ENCODE results near the gene SEMA4C.
"Not testable (repeated sequence)": the region's sequence is repeated elsewhere in the genome, so short reads cannot be mapped to it uniquely, and the experiment has no call there.

The SEMA4C gene

GRCh38 chr2:96898135-96898505, 28.2 kb upstream of the SEMA4C start:
- no peak for DNase-seq

DNA sequence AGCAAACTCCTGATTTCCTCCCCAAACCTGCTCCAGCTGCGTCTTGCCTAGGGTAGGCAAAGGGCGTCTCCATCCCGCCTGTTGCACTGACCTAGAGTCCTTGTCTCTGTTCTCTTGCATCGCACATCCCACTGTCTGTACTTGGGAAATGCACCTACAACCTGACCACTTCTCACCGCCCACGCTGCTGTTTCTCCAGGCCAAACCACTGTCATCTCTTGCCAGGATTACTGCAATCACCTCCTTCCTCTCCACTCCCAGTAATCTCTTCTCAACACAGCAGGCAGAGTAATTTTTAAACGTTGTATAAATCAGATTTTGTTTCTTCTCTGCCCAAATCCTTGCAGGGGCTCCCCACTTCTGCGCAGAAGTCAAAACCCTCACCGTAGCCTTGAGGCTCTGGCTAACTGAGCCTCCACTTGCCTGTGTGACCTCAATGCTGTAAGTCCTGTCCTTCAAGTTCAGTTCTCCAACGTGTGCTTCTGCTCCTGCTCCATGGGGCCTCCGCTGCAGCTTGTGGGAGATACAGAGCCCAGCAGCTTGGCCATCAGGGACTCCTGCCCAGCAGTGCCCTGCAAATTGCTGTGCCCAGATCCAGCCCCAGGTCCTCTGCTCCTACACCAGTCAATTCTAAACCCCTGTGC, 27.7 kb upstream of the SEMA4C start:
- peak; percentile 31 for DNase-seq

DNA sequence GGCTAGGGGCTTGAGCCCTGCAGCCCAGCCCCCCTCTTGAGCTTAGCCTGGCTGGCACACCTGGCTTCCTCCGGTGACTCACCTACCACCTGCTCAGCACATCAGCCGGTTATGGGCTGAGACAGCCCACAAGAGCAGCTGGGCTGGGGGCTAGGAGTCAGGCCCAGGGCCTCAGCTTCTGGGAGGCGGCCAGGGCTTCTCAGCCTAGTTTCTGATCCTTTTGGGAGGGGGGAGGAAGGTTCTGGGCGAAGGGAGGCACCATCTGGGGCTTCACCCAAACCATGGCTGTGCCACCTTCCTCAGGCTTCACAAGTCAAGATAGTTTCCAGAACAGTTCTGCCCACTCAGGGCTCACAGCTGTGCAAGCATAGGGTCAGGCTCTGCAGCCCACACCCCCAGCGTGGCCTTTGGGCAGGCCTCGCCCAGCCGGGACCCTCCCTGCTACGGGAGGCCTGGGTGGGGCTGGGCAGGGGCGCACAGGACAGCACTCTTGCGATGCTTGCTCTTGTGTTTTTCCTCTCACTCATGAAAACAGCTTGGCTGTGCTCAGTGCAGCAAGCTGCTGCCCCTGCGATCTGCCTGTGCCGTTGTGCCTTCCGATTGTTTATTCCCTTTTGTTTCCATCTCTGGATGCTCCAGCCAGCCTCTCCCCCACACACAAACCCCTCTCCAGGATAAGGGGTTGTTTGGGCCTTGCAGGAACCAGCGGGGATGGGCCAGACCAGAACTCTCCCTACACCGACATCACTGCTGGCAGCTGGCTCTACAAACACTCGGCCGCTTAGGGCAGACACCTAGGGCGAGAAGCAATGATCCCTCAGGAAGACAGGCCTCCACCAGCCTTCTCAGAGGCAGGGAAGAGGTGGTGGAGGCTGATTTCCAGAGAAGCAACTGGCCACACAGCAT, 26.1 kb upstream of the SEMA4C start:
- no peak for DNase-seq

- DNase-seq = no peak
These were observed 25.3 kb upstream of the SEMA4C start for GRCh38 chr2:96895032-96895745.

DNA sequence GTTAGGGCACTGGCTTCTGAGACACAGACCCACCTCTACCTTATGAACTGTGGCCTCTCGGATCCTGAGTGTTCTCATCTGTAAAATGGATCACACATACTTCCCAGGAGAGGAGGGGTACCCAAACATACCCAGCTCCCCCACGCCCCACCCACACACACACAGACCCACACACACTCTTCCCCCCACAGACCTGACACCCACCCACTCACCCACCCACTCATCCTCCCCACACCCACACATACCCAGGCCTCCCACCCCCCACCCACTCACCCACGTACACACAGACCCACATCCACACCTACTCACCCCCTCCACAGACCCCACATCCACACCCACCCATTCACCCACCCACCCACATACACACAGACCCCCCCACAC, 24.3 kb upstream of the SEMA4C start:
- no peak for DNase-seq

- DNase-seq = no peak
These were observed 23.6 kb upstream of the SEMA4C start for GRCh38 chr2:96893289-96894150.

GRCh38 chr2:96891591-96892333, 21.9 kb upstream of the SEMA4C start:
- no peak for DNase-seq

DNA sequence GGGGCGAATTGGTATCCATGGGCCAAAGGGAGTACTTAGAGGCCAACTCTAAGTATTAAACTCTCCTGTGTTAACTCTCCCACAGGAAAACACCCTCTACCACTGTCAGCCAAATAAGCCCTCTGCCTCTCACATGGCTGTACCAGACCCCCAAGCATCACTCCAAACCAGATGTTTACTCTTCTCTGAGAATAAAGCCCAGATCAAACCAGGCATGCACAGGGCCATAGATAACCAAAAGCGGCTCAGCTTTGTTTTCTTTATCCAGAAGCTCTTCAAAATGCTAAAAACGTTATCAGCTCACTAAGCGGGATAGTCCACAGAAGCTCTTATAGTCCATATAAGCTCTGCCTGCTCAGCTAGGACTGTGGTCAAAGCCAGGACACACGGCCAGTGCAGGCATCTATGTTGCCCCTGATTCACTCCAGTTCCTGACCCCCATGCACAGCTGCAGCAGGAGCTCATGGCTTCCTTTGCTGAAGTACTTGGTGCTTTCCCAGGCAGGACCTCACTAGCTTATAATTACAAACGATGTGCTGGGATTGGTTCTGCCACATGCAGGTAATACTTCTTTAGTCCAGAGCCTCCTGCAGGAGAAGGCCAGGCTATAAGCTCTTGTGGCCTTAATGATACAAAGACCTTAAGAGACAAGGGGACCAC, 21.0 kb upstream of the SEMA4C start:
- no peak for DNase-seq

DNA sequence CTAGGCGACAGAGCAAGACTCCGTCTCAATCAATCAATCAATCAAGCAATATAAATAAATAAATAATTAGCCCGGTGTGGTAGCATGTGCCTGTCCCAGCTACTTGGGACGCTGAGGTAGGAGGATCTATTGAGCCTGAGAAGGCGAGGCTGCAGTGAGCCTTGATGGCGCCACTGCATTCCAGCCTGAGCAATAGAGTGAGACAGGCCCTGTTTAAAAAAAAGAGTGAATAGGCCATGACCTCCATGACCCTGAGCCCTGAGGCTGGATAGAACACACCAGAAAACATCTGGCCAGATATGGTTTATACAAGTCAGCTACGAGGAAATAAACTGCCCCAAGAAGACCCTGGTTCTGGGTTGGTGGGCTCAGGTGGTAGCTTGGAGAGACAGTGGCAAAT, 20.4 kb upstream of the SEMA4C start:
- DNase-seq = no peak

DNA sequence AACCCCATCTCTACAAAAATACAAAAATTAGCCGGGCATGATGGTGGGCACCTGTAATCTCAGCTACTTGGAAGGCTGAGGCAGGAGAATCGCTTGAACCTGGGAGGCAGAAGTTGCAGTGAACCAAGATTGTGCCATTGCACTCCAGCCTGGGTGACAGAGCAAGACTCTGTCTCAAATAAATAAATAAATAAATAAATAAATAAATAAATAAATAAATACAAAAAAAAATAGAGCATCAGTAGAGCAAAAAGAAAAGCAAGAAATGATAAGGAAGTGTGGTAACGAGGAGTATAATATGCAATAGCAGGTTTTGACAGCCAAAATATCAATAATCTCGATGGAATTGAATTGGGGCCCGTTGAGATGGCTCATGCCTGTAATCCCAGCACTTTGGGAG, 19.6 kb upstream of the SEMA4C start:
- not testable (repeated sequence) for DNase-seq

DNA sequence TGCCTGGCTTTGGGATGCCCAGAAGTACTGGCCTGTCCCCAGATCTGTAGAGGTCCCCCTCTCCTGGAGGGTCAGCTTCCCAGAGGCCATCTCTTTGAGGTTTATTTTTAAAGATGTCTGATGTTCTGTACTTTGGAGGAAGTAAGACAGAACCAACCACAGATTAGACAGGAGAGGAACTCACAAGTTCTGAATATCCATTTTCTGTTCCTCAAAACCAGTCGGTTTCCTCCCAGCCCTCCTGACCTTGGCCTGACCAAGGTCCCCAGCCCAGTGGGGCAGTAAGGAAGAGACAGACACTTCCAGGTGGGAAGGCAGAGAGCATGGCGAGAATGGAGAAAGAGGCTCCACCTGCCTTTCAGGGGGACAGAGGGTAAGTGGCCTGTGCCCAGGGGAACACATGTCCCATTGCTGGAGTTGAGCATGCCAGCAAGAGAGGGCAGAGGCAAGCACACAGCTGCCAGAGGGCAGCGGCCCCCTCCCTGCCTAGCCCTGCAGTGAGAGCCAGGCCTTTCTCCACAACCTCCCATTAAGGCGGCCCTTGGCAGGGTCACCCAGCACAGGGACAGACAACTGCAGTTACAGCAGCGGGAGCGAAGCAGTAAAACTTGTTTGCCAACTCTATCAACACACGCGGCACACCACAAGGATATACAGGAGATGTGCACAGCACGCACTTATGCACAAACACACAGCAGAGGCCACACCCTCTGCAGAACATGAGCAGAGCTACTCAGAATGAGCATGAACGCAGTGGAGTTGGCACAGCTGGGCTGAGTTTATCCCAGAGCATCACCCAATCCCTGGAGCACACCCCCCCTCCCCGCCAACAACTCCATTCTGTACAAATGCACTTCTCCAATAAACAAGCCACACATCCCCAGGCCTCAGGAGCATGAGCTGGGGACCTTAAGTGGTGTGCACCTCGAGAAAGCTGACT, 18.5 kb upstream of the SEMA4C start:
- DNase-seq = peak; percentile 76

DNA sequence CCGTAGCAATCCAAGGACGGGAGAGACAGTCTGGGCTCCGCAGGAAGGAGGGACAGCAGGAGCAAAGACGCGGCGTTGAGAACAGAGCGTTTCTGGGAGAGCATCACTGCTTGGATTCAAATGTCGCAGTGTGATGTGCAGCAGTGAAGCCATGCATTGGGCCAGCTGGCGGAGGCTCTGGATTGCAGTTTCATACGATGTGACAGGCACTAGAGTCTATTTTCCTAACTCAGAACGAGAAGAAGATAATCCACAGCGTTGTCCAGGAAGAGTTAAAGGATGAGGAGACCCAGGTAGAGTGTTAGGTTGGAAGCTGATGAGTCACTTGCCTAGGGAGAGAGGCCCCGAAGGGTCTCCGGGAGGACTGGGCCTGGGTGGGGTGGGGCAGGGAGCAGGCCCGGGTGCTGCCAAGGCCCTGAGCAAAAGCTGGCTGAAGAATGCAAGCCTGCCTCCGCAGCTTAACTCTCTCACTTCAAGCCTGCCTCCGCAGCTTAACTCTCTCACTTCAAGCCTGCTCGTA, 17.7 kb upstream of the SEMA4C start:
- DNase-seq = no peak

GRCh38 chr2:96885432-96886347, 15.8 kb upstream of the SEMA4C start:
- peak; percentile 77 for DNase-seq

DNA sequence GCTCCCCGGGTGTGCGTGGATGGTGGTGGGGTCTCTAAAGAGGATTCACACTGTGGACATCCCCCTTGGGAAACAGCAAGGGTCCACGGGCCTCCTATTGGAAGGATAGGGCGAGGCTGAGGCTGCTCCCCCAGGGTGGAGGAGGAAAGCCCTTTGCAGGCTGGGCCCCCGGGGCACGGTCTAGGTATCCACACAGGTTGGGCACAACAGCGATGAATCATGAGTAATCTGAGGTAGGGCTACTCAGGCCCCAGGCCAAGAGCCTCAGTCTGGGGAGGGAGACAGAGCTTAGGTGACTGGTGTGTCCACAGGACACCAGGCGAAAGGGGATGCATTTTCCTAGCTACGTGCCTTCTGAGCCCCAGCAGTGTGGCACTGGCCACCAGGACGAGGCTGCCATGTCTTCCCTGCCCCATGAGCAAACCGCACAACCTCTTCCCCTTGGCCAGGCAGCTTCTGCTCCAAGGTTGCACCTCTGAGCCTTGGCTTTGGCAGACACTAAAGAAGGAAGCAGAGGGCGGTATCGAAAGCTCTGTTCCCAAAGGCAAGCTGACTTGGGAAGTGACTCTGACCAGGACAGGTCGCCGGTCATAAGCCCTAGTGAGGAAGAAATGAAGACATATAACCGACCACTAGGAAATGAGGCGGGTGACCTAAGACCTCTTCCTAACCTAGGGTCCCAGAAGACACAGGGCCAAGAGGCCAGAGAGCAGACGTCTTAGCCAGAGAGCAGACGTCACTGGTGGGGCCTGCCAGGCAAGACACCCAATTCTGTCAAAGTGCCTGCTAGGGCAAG, 14.6 kb upstream of the SEMA4C start:
- DNase-seq = peak; percentile 59

DNA sequence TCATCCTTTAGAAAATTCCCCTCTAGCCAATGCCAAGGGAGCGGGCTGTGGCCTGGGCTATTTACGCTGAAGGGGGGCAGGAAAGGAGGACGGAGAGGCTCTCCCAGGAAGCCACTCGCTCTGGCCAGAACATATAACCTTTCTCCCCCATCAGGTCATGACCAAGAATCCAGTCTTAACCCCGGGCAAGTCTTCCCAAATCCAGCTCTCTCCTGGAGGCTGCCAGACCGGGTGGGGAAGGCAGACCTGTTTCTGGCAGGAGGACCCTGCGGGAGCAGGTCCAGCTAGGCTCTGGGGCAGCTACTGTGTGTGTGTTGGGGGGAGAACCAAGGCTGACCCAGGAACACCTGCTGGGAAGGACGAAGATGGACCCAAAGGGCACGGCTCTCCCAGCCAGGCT, 13.4 kb upstream of the SEMA4C start:
- no peak for DNase-seq

- DNase-seq = no peak
These were observed 13.0 kb upstream of the SEMA4C start for GRCh38 chr2:96882906-96883305.

- no peak for DNase-seq
These were observed 12.3 kb upstream of the SEMA4C start for GRCh38 chr2:96882230-96882629.

Data from inflammatory macrophage treated with lipopolysaccharide for 4 hours (primary cell).